MG63 (cell line): ENCODE data around the gene GRB2. TPM values are rescaled to one million over a fixed set of nuclear protein-coding genes. Genes with fewer than 3 reads are reported as not detected.

Experiments
- DNase-seq: peaks from one replicate; pipeline ENCODE4 v3.0.0-alpha.2; 2020
- H3K27me3 ChIP-seq: fragments of 250-450 bp; sonication (Bioruptor Pico); 2 replicates; pipeline ENCODE4 v1.5.1; 2020; ENCODE audit warnings: mild to moderate bottlenecking, moderate library complexity
- H3K36me3 ChIP-seq: fragments of 250-450 bp; sonication (Bioruptor Pico); 2 replicates; pipeline ENCODE4 v1.5.1; 2020; ENCODE audit warnings: mild to moderate bottlenecking, moderate library complexity
- H3K4me3 ChIP-seq: fragments of 250-450 bp; sonication (Bioruptor Pico); 2 replicates; pipeline ENCODE4 v1.5.1; 2020; ENCODE audit warnings: mild to moderate bottlenecking, moderate library complexity
- H3K9me3 ChIP-seq: fragments of 250-450 bp; sonication (Bioruptor Pico); 2 replicates; pipeline ENCODE4 v1.5.1; 2020; ENCODE audit warnings: mild to moderate bottlenecking, moderate library complexity
- total RNA-seq: library from RNA; depleted of rRNA; stranded (reverse); fragments of >200 nt; shearing (Covaris generic); gene quantifications from 2 replicates; pipeline ENCODE4 v1.2.3, GENCODE V29; 2014; ENCODE audit warnings: low replicate concordance

Gene GRB2
- total RNA-seq, 1 experiment from 2014 or later = 134 TPM

DNA sequence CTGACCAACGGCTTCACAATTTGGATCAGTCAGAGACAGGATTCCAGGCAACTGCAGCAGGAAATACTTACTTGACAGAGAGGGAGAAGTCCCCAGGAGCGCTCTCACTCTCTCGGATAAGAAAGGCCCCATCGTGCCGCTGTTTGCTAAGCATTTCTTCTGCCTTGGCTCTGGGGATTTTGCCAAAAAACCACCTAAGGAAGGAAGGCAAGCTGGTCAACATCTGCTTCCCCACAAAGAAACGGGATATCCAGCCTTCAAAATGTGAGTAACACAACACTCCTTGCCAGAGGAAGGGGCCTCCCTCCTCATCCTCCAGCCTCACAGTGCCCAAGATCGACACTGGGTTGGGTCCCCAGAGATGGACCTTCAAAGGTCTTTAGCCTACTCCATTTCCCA is 79.7 kb downstream of the GRB2 start:
- DNase-seq = no peak
- Histone ChIP-seq H3K36me3 (peaks cover 34% of the 10 kb centered on the region), H3K4me3 (no peak overlapping the region), H3K9me3 (no peaks in the 10 kb centered on the region), H3K27me3 (no peaks in the 10 kb centered on the region)

- Histone ChIP-seq H3K9me3 (no peaks in the 10 kb centered on the region), H3K36me3 (peaks cover 38% of the 10 kb centered on the region), H3K27me3 (no peaks in the 10 kb centered on the region), H3K4me3 (no peak overlapping the region)
- DNase-seq = no peak
Measured at GRCh38 chr17:75325348-75325747, 80.1 kb downstream of the GRB2 start.

GRCh38 chr17:75321506-75321905 is 84.0 kb downstream of the GRB2 start:
- Histone ChIP-seq H3K9me3 (no peaks in the 10 kb centered on the region), H3K36me3 (peaks cover 61% of the 10 kb centered on the region), H3K4me3 (no peak overlapping the region), H3K27me3 (no peaks in the 10 kb centered on the region)
- no peak for DNase-seq

DNA sequence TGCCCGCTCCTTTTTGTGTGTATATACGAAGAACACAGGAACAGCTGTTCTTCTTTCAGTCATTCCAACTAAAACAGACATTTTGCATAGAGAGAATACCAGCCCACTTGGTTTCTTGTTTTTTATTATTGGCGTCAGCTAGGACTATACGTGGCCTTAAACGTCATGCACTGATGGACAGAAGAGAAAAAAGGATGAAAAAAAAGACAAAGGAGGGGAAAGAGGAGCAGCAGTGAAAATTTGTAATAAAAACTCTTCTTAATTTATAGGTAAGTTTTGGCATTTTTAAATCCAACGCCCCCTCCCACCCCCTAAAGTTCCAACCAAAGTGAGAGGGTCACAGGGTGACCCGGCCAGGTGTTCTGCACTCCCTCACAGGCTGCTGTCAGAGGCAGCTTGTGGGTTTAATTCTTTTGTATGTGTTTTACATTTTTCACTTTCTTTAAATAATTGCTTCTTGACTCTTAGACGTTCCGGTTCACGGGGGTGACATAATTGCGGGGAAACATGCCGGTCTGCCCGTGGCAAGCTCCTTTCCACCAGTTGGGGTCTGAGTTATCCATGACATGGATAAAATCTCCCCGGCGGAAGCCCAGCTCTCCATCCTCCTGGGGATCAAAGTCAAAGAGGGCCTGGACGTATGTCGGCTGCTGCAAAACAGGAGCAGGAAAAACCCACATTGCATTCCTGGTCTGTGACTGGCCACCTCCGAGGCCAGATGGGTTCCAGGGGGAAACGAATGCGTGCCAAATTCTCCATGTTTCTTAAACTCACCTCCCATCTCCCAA is 85.4 kb downstream of the GRB2 start:
- no peak for DNase-seq
- Histone ChIP-seq H3K27me3 (no peaks in the 10 kb centered on the region), H3K36me3 (peaks cover 54% of the 10 kb centered on the region), H3K4me3 (no peak overlapping the region), H3K9me3 (no peaks in the 10 kb centered on the region)

DNA sequence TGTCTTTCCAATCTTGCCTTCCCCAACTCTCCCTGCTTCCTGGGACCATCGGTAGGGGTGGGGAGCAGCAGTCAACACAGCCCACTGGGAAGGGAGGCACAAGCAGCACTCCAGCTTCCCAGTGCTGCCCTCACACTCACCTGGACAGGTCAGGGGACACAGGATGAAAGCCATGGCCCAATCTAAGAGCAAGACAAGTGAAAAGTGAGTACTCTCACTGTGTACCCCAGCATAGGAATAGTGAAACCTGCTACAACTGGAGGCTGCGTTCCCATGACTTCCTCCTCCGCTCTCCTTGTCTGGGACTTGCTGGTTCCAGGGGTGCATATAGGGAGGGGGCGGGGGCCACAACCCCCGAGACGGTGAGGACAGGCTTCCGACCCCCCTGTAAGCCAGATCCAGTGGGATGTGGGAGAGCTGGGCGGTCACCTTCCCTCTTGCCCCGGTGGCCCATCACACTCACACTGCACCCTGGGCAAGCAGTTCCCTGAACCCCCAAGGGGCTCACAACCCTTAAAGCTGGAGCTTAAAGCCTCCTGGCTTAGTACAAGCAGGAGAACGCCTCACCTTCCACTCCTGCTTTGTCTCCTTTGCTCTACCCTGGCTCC is 86.8 kb downstream of the GRB2 start:
- peaks cover 51% of the 10 kb centered on the region for H3K36me3 ChIP-seq
- H3K9me3 ChIP-seq = no peaks in the 10 kb centered on the region
- no peak for DNase-seq
- H3K27me3 ChIP-seq = no peaks in the 10 kb centered on the region
- H3K4me3 ChIP-seq = no peak overlapping the region

DNA sequence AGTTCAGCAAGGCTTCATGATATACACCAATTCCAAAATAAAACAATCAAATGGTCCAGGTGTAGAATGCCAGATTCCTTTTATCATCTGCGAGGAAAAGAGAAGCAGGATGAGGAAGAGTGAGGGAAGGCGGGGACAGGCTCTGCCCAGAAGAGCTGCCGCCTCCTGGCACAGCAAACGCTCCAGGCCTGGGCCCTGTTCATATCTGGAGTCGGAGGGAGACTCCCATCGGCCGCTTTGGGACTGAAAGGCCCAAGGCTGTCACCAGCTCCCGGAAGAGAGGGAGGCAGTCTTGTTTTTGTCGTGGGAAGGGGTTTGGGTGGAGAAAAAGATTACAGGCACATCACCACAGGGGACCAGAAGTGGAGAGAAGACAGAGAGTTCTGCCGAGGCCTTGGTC is 87.3 kb downstream of the GRB2 start:
- no peak overlapping the region for H3K4me3 ChIP-seq
- no peaks in the 10 kb centered on the region for H3K9me3 ChIP-seq
- no peak for DNase-seq
- peaks cover 47% of the 10 kb centered on the region for H3K36me3 ChIP-seq
- no peaks in the 10 kb centered on the region for H3K27me3 ChIP-seq

GRCh38 chr17:75317671-75318070 is 87.8 kb downstream of the GRB2 start:
- no peak for DNase-seq
- Histone ChIP-seq H3K9me3 (no peaks in the 10 kb centered on the region), H3K36me3 (peaks cover 44% of the 10 kb centered on the region), H3K4me3 (no peak overlapping the region), H3K27me3 (no peaks in the 10 kb centered on the region)

- Histone ChIP-seq H3K9me3 (no peaks in the 10 kb centered on the region), H3K27me3 (no peaks in the 10 kb centered on the region), H3K4me3 (no peak overlapping the region), H3K36me3 (peaks cover 30% of the 10 kb centered on the region)
- DNase-seq = no peak
Measured at GRCh38 chr17:75316253-75316652, 89.2 kb downstream of the GRB2 start.

DNA sequence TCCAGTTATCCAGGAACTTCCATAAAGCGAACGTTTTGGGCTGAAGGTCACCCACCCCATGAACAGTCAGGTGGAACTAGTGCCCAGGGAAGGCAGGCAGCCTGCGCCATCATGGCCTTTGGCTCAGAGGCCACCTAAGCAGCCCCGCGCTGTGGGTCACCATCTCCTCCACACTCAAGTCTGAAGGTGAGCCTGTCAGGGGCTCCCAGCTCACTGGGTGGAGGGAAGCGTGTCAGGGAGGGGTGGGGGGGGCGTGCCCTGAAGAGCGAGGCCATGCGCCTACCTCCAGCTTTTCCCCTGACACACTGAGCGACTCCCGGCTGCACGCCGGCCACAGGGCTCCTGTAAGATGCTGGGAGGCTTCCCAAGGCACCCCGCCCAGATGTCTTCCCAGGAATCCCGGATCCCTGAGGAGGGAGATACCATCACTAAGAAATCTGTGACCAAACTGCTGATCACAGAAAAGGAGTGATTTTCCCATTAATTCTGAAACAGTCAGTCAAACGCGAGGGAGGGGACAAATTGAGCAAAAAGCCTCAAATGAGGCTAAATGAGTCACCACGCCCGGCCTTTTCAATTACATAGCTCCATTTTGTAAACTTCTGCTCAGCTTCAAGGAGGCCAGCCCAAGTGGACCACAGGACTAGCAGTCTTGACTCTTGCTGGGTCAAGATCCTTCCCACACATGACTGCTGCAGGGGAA is 89.8 kb downstream of the GRB2 start:
- DNase-seq = no peak
- Histone ChIP-seq H3K27me3 (no peaks in the 10 kb centered on the region), H3K36me3 (peaks cover 27% of the 10 kb centered on the region), H3K9me3 (no peaks in the 10 kb centered on the region), H3K4me3 (no peak overlapping the region)

DNA sequence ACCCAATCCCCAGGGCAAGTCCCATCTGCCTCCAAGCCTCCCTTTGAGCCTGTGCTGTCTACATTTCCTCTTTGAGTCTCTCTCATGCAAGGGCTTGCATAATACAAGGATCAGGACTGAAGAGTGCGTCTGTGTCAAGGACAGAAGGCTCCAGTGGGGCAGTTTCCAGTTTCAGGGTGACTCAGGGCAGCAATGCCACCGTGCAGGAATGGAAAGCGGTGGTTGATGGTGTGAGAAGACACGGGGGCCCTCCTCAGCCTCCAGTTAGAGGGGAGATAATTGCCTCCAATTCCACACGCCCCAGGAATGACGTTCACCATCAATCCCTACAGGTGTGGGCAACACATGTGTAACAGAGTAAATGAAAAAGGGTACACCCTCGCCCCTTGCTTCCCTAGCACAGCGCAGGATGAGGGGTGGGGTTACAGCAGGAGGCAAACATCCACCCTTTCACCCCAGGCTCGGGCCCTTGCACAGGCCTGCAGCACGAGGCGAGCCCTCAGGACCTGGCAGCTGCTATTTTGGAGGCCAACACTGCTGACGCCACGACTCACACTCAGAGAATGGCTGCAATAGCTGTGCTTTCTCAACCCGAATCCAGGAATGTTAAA is 91.4 kb downstream of the GRB2 start:
- Histone ChIP-seq H3K36me3 (peaks cover 14% of the 10 kb centered on the region), H3K4me3 (no peak overlapping the region), H3K9me3 (no peaks in the 10 kb centered on the region), H3K27me3 (no peaks in the 10 kb centered on the region)
- no peak for DNase-seq

DNA sequence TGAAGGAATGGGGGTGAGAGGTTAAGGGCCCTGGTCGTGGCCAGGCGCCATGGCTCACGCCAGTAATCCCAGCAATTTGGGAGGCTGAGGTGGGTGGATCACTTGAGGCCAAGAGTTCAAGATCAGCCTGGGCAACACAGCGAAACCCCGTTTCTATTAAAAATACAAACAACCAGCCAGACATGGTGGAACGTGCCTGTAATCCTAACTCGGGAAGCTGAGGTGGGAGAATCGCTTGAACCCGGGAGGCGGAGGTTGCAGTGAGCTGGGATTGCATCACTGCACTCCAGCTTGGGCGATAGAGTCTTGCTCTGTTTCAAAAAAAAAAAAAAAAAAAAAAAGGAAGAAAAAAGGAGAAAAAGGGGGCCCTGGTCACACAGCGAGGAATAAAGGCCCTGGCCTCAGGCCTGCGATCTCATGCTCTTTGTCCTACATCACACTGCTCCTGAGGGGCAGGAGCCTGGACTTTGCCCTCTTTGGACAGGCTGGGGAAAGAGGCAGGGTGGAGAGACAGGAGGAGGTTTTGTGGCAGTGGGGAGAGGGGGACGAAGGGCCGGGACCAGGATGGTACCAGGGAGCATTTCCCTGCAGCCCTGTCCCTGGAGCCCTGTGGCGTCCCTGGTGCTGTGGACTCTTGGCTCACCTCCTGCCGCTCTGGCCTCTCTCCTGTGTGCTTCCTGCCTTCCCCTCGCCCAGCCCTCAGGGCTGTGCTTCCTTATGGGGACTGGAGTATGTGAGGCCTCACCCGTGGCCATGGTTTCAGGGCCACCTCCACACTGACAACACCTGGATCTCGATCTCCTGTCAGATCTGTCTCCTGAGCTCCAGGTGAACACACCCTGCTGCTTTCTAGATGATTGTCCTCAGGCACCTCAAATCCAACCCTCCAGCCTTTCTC is 96.5 kb downstream of the GRB2 start:
- Histone ChIP-seq H3K4me3 (no peak overlapping the region), H3K36me3 (no peaks in the 10 kb centered on the region), H3K9me3 (no peaks in the 10 kb centered on the region), H3K27me3 (no peaks in the 10 kb centered on the region)
- no peak for DNase-seq

- no peak for DNase-seq
Measured at GRCh38 chr17:75307957-75308731, 97.3 kb downstream of the GRB2 start.

GRCh38 chr17:75301502-75302206 is 103.8 kb downstream of the GRB2 start:
- Histone ChIP-seq H3K36me3 (no peaks in the 10 kb centered on the region), H3K27me3 (no peaks in the 10 kb centered on the region), H3K4me3 (no peak overlapping the region), H3K9me3 (no peaks in the 10 kb centered on the region)
- no peak for DNase-seq

More at GRCh38 chr17:75307957-75308731, 97.3 kb downstream of the GRB2 start:
- Histone ChIP-seq H3K36me3 (no peaks in the 10 kb centered on the region), H3K4me3 (no peak overlapping the region), H3K9me3 (no peaks in the 10 kb centered on the region), H3K27me3 (no peaks in the 10 kb centered on the region)

DNA sequence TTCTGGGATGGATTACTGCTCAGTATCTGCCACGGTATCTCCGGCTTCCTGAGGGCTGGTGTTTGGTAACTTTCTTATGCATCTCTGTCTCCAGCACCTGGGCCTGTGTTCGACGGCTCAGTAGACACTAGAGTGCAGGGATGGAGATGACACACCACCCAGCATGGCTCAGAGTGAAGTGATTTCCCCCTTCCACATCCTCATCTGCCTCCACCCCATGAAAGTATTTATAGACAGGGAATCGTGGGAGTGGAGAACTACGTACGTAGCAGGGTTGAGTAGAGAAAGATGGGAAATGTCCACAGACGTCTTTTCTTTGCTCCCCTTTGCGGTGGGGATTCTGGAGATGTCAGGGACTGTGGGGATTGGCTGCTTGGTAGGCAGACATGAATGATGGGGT is 104.4 kb downstream of the GRB2 start:
- Histone ChIP-seq H3K4me3 (no peak overlapping the region), H3K27me3 (no peaks in the 10 kb centered on the region), H3K9me3 (no peaks in the 10 kb centered on the region), H3K36me3 (no peaks in the 10 kb centered on the region)
- no peak for DNase-seq

DNA sequence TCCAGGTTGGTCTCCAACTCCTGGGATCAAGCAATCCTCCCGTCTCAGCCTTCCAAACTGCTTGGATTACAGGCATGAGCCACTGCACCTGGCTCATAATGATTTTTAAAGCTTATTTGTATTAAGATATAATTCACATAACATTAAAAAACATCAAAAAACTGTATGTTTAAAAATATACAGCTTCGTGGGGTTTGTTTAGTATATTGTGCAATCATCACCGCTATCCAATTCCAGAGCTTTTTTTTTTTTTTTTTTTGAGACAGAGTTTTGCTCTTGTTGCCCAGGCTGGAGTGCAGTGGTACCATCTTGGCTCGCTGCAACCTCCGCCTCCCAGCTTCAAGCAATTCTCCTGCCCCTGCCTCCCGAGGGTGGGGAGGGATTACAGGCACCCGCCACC is 105.2 kb downstream of the GRB2 start:
- Histone ChIP-seq H3K9me3 (no peaks in the 10 kb centered on the region), H3K36me3 (no peaks in the 10 kb centered on the region), H3K4me3 (no peak overlapping the region), H3K27me3 (no peaks in the 10 kb centered on the region)
- DNase-seq = no peak
